ENCODE results near the gene UBR2. TPM values are rescaled to one million over a fixed set of nuclear protein-coding genes. Genes with fewer than 3 reads are reported as not detected.

Gene UBR2
- total RNA-seq, 6 experiments from 2014 or later, result 18.0 to 20.5 (median 19.9) TPM

DNA sequence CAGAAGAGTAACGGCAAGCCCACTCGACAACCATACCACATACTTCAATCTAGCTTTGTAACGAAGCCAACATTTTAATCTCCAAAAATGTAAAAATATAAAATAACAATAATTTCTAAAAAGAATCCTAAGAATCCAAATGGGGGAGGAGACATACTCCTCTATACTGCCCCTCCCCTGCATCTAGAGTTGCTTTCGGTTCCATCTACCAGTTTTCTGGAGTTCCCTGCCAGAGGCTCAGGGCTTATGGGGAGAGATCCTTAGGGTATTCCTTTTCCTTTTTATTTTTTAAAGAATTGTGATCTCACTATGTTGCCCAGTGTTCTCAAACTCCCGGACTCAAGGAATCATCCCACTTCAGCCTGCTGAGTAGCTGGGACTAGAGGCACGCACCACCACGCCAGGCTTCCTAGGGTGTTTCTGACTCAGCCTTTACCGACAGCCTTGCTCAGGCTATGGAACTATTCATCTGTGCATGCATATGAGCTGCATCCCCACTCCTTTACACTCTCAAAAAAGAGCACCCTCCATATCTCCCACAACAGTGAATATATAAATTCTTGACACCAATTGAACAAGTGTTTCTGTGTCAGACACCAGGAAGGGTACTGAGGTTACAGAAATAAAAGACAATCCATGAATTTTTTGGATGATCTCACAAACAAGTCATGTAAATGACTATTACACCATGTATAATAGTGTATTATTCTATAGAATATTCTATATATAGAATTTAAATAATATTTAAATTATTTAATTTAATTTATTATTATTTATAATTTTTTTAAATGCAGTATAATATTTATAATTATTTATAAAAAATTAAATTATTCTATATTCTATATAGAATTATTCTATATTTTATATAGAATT is 40.7 kb upstream of the UBR2 start:
- Mint-ChIP-seq H3K4me3 (peak overlapping the region; percentile 70; the same call in 1 of the 2 replicates), H3K4me1 (ENCODE audit: low read depth) (peaks cover 34% of the 10 kb centered on the region), H3K27me3 (ENCODE audit: insufficient read depth) (peaks cover 2% of the 10 kb centered on the region; the same call in 1 of the 2 replicates), H3K27ac (no peak overlapping the region), H3K9me3 (peaks cover 8% of the 10 kb centered on the region), H3K36me3 (ENCODE audit: low read depth) (peaks cover 5% of the 10 kb centered on the region; the same call in 1 of the 2 replicates)
- TF ChIP-seq, protein P1, sequence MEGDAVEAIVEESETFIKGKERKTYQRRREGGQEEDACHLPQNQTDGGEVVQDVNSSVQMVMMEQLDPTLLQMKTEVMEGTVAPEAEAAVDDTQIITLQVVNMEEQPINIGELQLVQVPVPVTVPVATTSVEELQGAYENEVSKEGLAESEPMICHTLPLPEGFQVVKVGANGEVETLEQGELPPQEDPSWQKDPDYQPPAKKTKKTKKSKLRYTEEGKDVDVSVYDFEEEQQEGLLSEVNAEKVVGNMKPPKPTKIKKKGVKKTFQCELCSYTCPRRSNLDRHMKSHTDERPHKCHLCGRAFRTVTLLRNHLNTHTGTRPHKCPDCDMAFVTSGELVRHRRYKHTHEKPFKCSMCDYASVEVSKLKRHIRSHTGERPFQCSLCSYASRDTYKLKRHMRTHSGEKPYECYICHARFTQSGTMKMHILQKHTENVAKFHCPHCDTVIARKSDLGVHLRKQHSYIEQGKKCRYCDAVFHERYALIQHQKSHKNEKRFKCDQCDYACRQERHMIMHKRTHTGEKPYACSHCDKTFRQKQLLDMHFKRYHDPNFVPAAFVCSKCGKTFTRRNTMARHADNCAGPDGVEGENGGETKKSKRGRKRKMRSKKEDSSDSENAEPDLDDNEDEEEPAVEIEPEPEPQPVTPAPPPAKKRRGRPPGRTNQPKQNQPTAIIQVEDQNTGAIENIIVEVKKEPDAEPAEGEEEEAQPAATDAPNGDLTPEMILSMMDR (IDR thresholded peaks at IDR 0.05), result no peak
- DNase-seq, result no peak

DNA sequence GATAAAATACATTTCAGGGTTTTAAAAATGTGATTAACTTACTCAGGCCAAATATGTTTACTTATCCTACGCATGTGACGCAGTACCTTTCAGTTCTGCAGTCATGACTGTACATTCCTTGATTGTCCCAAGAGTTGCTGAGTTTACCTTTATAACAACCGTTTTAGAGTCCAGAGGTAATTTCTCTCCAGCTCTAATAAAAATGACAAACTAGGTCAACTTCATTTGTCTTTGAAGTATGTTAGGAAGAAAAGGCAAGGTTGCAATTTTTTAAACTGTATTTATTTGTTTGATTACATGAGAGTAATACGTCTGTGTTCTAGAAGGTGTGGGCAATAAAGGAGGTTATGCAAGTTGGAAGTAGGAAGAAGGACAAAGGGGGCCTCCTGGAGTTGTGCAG is 38.6 kb upstream of the UBR2 start:
- Mint-ChIP-seq H3K9me3 (peaks cover 2% of the 10 kb centered on the region), H3K4me3 (no peak overlapping the region), H3K27me3 (ENCODE audit: insufficient read depth) (peaks cover 2% of the 10 kb centered on the region; the same call in 1 of the 2 replicates), H3K4me1 (ENCODE audit: low read depth) (peaks cover 30% of the 10 kb centered on the region), H3K27ac (no peak overlapping the region), H3K36me3 (ENCODE audit: low read depth) (peaks cover under 1% of the 10 kb centered on the region; the same call in 1 of the 2 replicates)
- no peak for DNase-seq
- TF ChIP-seq, protein P1 (IDR thresholded peaks at IDR 0.05), result no peak

DNA sequence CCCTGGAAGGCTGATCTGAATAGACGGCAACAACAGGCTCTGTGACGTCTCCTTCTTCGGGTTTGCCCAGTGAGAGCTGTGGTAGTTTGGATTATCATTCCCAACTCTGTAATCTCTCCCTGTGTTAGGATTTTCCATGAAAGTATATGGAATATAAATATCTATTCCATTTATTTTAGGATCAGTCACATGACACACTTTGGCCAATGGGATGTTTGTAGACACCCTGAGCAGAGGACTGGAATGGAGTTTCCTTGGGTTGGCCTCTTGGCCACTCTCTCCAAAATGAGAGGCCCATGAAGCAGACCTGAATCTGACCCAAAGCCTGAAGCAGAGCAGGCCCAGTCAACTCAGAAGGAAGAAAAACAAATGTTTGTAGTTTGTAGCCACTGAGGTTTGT is 37.2 kb upstream of the UBR2 start:
- no peaks in the 10 kb centered on the region for H3K36me3 Mint-ChIP-seq (ENCODE audit: low read depth)
- peaks cover 16% of the 10 kb centered on the region for H3K4me1 Mint-ChIP-seq (ENCODE audit: low read depth)
- DNase-seq, result no peak
- no peak overlapping the region for H3K4me3 Mint-ChIP-seq
- H3K27me3 Mint-ChIP-seq (ENCODE audit: insufficient read depth), result peaks cover 4% of the 10 kb centered on the region
- no peaks in the 10 kb centered on the region for H3K9me3 Mint-ChIP-seq
- TF ChIP-seq, protein P1 (IDR thresholded peaks at IDR 0.05), result no peak
- no peak overlapping the region for H3K27ac Mint-ChIP-seq

DNA sequence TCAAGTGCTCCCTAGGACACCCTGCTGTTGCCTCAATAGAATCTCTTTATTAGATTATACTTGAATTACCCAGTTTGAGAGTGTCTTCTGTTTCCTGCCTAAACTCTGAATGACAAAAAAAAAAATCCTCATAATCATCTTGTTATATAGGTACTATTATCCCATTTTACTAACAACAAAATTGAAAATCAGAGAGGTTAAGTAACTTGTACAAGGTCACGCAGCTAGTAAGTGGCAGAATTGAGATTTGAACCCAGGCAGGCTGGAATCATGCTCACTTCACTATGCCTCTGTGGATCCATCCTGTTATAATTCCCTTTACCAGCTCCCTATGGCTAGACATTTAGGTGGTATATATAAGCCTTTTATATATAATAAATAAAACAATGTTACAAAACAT is 36.6 kb upstream of the UBR2 start:
- TF ChIP-seq, protein P1 (IDR thresholded peaks at IDR 0.05), result no peak
- no peak overlapping the region for H3K4me3 Mint-ChIP-seq
- H3K27ac Mint-ChIP-seq, result no peak overlapping the region

DNA sequence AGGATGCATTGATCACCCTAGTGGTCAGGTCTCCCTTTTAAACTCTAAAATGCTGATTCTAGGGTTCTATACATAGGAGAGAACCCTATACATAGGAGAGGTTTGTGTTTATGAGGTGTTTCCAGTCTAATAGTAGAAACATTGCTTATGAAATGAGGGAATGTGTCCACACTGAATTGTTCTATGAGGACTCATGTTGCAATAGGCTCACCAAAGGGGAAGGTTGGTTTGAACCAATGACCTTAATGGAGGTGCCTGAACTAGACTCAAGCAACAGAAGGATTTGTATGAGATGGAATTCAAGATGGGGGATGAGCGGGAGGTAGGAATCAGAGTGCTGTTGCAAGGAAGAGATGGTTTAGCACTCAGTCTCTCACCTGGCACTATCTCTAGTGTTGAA is 33.5 kb upstream of the UBR2 start:
- no peaks in the 10 kb centered on the region for H3K4me1 Mint-ChIP-seq (ENCODE audit: low read depth)
- H3K27me3 Mint-ChIP-seq (ENCODE audit: insufficient read depth), result peaks cover 2% of the 10 kb centered on the region
- H3K36me3 Mint-ChIP-seq (ENCODE audit: low read depth), result no peaks in the 10 kb centered on the region
- H3K27ac Mint-ChIP-seq, result no peak overlapping the region
- TF ChIP-seq, protein P1 (IDR thresholded peaks at IDR 0.05), result 0 out of 2 replicates have a peak, but pooled peaks have one; percentile 10
- H3K9me3 Mint-ChIP-seq, result no peaks in the 10 kb centered on the region
- DNase-seq, result no peak
- H3K4me3 Mint-ChIP-seq, result no peak overlapping the region

More for the DNA sequence above, 36.6 kb upstream of the UBR2 start:
- Mint-ChIP-seq H3K36me3 (ENCODE audit: low read depth) (no peaks in the 10 kb centered on the region), H3K27me3 (ENCODE audit: insufficient read depth) (peaks cover 4% of the 10 kb centered on the region), H3K4me1 (ENCODE audit: low read depth) (peaks cover 10% of the 10 kb centered on the region), H3K9me3 (no peaks in the 10 kb centered on the region)
- DNase-seq, result no peak
